GM12892 (cell line): ENCODE measurements around the gene RNF44.

ENCODE experiments used
- POLR2A ChIP-seq: IDR thresholded peaks from 2 replicates; pipeline ENCODE4 v1.6.1; 2011; ENCODE audit warnings: low read depth, low read length, control low read depth
- POLR2AphosphoS5 ChIP-seq: IDR thresholded peaks from 2 replicates; pipeline ENCODE4 v1.6.1; 2011; ENCODE audit warnings: low read depth, low read length, control low read depth

GRCh38 chr5:176489077-176489476 is 48.1 kb downstream of the RNF44 start:
- TF ChIP-seq POLR2A, result no peak
- no peak for TF ChIP-seq POLR2AphosphoS5
